Measurements from ENCODE around the gene ADAM10. TPM values are rescaled to one million over a fixed set of nuclear protein-coding genes. Genes with fewer than 3 reads are reported as not detected.

ADAM10 gene
- total RNA-seq, 1 experiment from 2014 or later, result 159 TPM

DNA sequence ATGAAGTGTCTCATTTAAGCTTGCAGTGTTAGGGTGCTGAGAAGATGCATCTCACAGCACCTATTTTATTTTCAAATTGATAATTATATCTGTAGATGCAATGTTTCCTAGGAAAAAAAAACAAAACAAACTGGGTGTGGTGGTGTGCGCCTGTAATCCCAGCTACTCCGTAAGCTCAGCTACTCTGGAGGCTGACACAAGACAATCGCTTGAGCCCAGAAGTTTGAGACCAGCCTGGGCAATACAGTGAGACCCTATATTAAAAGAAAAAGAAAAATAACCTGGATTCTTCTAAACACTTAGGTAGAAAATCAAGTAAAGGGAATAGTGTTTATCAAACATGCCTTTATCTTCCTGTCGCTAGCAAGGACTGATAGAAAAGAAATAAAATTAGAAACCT, 23.5 kb upstream of the ADAM10 start:
- H3K4me1 Mint-ChIP-seq, result peaks cover 16 to 19% of the 10 kb centered on the region in 2 experiments
- no peaks in the 10 kb centered on the region for H3K9me3 Mint-ChIP-seq
- Histone ChIP-seq H3K4ac (ENCODE audit: low read depth, low read length) (no peak overlapping the region), H2BK5ac (ENCODE audit: insufficient read length, low read length) (no peak overlapping the region), H3K27me3 (ENCODE audit: insufficient read depth, low read length) (no peaks in the 10 kb centered on the region), H3K18ac (ENCODE audit: insufficient read length, low read depth, low read length) (no peak overlapping the region), H2AFZ (ENCODE audit: low read length) (no peak overlapping the region), H3K9me3 (ENCODE audit: control insufficient read depth, low read depth, low read length) (no peaks in the 10 kb centered on the region), H3K4me1 (ENCODE audit: insufficient read depth, low read length) (no peaks in the 10 kb centered on the region), H4K91ac (ENCODE audit: insufficient read length, low read depth, low read length) (no peak overlapping the region), H3K79me2 (ENCODE audit: insufficient read depth, low read length) (peaks cover 9% of the 10 kb centered on the region; the same call in 1 of the 2 replicates), H3K14ac (ENCODE audit: insufficient read depth, low read length) (no peak overlapping the region), H3K27ac (ENCODE audit: insufficient read length, low read depth, low read length) (no peak overlapping the region), H3K56ac (ENCODE audit: insufficient read length, low read depth, low read length) (no peak overlapping the region), H2BK120ac (ENCODE audit: low read depth, low read length, poor library complexity, severe bottlenecking) (no peak overlapping the region), H2BK15ac (ENCODE audit: low read depth, low read length) (no peak overlapping the region), H2AK5ac (ENCODE audit: insufficient read length, low read length) (no peak overlapping the region), H4K5ac (ENCODE audit: insufficient read length, low read depth, low read length) (no peak overlapping the region), H3T11ph (ENCODE audit: low read length) (no peak overlapping the region), H3K4me2 (ENCODE audit: insufficient read depth, insufficient read length, low read length) (peak overlapping the region; percentile 52), H3K23me2 (ENCODE audit: insufficient read length, low read depth, low read length, poor library complexity, severe bottlenecking) (peaks cover 4% of the 10 kb centered on the region), H2BK20ac (ENCODE audit: low read depth, low read length, poor library complexity, severe bottlenecking) (no peak overlapping the region), H2BK12ac (ENCODE audit: insufficient read length, low read depth, low read length) (no peak overlapping the region), H3K9ac (ENCODE audit: extremely low read depth, insufficient read length, low read length) (no peak overlapping the region), H4K8ac (replicated peaks; ENCODE audit: insufficient read length, low read depth, low read length) (no peak overlapping the region), H3K23ac (ENCODE audit: insufficient read length, low read depth, low read length) (no peak overlapping the region), H3K79me1 (ENCODE audit: insufficient read depth, low read depth, low read length, poor library complexity, severe bottlenecking) (no peaks in the 10 kb centered on the region), H4K20me1 (ENCODE audit: control insufficient read depth, insufficient read depth, insufficient read length) (no peaks in the 10 kb centered on the region)
- TF ChIP-seq, protein P1, sequence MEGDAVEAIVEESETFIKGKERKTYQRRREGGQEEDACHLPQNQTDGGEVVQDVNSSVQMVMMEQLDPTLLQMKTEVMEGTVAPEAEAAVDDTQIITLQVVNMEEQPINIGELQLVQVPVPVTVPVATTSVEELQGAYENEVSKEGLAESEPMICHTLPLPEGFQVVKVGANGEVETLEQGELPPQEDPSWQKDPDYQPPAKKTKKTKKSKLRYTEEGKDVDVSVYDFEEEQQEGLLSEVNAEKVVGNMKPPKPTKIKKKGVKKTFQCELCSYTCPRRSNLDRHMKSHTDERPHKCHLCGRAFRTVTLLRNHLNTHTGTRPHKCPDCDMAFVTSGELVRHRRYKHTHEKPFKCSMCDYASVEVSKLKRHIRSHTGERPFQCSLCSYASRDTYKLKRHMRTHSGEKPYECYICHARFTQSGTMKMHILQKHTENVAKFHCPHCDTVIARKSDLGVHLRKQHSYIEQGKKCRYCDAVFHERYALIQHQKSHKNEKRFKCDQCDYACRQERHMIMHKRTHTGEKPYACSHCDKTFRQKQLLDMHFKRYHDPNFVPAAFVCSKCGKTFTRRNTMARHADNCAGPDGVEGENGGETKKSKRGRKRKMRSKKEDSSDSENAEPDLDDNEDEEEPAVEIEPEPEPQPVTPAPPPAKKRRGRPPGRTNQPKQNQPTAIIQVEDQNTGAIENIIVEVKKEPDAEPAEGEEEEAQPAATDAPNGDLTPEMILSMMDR (conservative IDR thresholded peaks at IDR 0.05), result no peak
- DNase-seq, result no peak
- H3K4me3 Mint-ChIP-seq, result no peak overlapping the region; a peak in 2 of 5 replicates
- H3K36me3 Mint-ChIP-seq (ENCODE audit: insufficient read depth in 1 of 3, low read depth in 3 of 3), result no peaks in the 10 kb centered on the region
- no peak overlapping the region for H3K27ac Mint-ChIP-seq
- no CpG with 5 or more reads among the region's 4 CpGs for WGBS (ENCODE audit: extremely low coverage, insufficient read length, low lambda C conversion rate)
- H3K27me3 Mint-ChIP-seq (ENCODE audit: low read depth), result no peaks in the 10 kb centered on the region

Data from H9 (cell line).